ENCODE results near the gene LY6G5C.

- TF ChIP-seq, protein P1, sequence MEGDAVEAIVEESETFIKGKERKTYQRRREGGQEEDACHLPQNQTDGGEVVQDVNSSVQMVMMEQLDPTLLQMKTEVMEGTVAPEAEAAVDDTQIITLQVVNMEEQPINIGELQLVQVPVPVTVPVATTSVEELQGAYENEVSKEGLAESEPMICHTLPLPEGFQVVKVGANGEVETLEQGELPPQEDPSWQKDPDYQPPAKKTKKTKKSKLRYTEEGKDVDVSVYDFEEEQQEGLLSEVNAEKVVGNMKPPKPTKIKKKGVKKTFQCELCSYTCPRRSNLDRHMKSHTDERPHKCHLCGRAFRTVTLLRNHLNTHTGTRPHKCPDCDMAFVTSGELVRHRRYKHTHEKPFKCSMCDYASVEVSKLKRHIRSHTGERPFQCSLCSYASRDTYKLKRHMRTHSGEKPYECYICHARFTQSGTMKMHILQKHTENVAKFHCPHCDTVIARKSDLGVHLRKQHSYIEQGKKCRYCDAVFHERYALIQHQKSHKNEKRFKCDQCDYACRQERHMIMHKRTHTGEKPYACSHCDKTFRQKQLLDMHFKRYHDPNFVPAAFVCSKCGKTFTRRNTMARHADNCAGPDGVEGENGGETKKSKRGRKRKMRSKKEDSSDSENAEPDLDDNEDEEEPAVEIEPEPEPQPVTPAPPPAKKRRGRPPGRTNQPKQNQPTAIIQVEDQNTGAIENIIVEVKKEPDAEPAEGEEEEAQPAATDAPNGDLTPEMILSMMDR (IDR thresholded peaks at IDR 0.05) = no peak
- no peak for TF ChIP-seq ZFX (IDR thresholded peaks at IDR 0.05; ENCODE audit: borderline replicate concordance)
These were observed 16.7 kb upstream of the LY6G5C start for GRCh38 chr6:31697555-31697954.
